Body of pancreas (tissue), 4 donors: Measurements from ENCODE around the gene KLHL18. TPM values are rescaled to one million over a fixed set of nuclear protein-coding genes. Genes with fewer than 3 reads are reported as not detected.

Experiments used
- ATAC-seq: fragments of 150-250 bp; one replicate; pipeline ENCODE4 v1.9.1; 2016
- DNase-seq, 4 donors: peaks; one replicate each; pipeline ENCODE4 v3.0.0-alpha.2; 2019
- H3K27ac ChIP-seq, 4 donors: fragments of 200-600 bp; sonication (generic); 1 replicate in 3 of 4; 2 replicates in 1 of 4; pipeline versions ENCODE4 v1.5.1 to v1.6.1; 2016 to 2019; ENCODE audit warnings: mild to moderate bottlenecking in 1 of 4, mixed read lengths in 1 of 4, moderate library complexity in 1 of 4
- H3K27me3 ChIP-seq, 2 donors: fragments of 200-600 bp; sonication (generic); one replicate each; pipeline ENCODE4 v1.6.0; 2016; ENCODE audit warnings: mild to moderate bottlenecking in 1 of 2
- H3K36me3 ChIP-seq, 2 donors: fragments of 200-600 bp; sonication (generic); replicated peaks in 1 of 2; 2 replicates each; pipeline ENCODE4 v1.5.1; 2016; ENCODE audit warnings: low read depth in 2 of 2; ENCODE audit not compliant: insufficient read depth in 1 of 2
- H3K4me1 ChIP-seq: fragments of 200-600 bp; sonication (generic); one replicate; pipeline ENCODE4 v1.6.0; 2016
- H3K4me3 ChIP-seq, 2 donors: fragments of 200-600 bp; sonication (generic); 1 replicate in 1 of 2; 2 replicates in 1 of 2; pipeline ENCODE4 v1.5.1; 2016 to 2019
- H3K9me3 ChIP-seq, 3 donors: fragments of 200-600 bp; sonication (generic); 1 replicate in 2 of 3; 2 replicates in 1 of 3; pipeline ENCODE4 v1.5.1; 2016
- POLR2A ChIP-seq, 3 donors: fragments of 450-650 bp; IDR thresholded peaks; one replicate each; pipeline ENCODE4 v1.6.1; 2016; ENCODE audit warnings: antibody characterized with exemption in 3 of 3, mild to moderate bottlenecking in 2 of 3
- WGBS, 2 donors: methylation state at CpG; one replicate each; pipeline ENCODE4 v1.1.5; 2017; 5-methylcytosine and 5-hydroxymethylcytosine counted together
- intact Hi-C: fragments of 100-400 bp; cut with DNase I; formaldehyde crosslinking; loops from one replicate; pipeline ENCODE4 v1.15.1; 2023
- total RNA-seq, 2 donors: library from RNA; depleted of rRNA; stranded (reverse); fragments of >200 nt; gene quantifications; one replicate each; pipeline ENCODE4 v1.1.0, GENCODE V29; 2016
- TF ChIP-seq, protein P1 (sequence below), 7 experiments: fragments of 450-650 bp in 4 of 7; fragments of 200-600 bp in 3 of 7; sonication (generic) in 3 of 7; IDR thresholded peaks; one replicate each; pipeline ENCODE4 v1.5.1; 2016 to 2019; ENCODE audit warnings: antibody characterized with exemption in 7 of 7

Gene KLHL18
- total RNA-seq, 2 donors from 2014 or later = 7.3 to 8.6 TPM

DNA sequence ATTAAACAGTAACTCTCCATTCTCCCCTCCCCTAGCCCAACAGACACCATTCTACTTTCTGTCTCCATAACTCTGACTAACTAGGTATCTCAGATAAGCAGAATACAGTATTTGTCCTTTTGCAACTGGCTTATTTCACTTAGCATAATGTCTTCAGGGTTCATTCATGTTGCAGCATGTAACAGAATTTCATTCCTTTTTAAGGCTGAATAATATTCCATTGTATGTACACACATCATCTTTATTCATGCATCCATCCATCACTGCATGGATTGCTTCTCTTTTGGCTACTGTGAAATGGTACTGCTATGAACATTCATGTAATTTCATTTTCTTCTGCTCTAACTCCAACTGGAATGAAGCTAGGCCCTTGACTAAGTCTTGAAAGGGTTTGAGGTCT is 96.1 kb downstream of the KLHL18 start:
- no peaks in the 10 kb centered on the region for H3K9me3 ChIP-seq
- H3K27ac ChIP-seq = no peak overlapping the region
- H3K4me3 ChIP-seq = no peak overlapping the region
- no peak for ATAC-seq
- no peaks in the 10 kb centered on the region for H3K27me3 ChIP-seq
- no peak for DNase-seq
- H3K4me1 ChIP-seq = peaks cover 37% of the 10 kb centered on the region
- intact Hi-C loops = loop anchor here (10.0 kb wide), 1 partner anchor 94 kb away; the partner anchor contains the start of genes KIF9 and KLHL18
- TF ChIP-seq, protein P1, sequence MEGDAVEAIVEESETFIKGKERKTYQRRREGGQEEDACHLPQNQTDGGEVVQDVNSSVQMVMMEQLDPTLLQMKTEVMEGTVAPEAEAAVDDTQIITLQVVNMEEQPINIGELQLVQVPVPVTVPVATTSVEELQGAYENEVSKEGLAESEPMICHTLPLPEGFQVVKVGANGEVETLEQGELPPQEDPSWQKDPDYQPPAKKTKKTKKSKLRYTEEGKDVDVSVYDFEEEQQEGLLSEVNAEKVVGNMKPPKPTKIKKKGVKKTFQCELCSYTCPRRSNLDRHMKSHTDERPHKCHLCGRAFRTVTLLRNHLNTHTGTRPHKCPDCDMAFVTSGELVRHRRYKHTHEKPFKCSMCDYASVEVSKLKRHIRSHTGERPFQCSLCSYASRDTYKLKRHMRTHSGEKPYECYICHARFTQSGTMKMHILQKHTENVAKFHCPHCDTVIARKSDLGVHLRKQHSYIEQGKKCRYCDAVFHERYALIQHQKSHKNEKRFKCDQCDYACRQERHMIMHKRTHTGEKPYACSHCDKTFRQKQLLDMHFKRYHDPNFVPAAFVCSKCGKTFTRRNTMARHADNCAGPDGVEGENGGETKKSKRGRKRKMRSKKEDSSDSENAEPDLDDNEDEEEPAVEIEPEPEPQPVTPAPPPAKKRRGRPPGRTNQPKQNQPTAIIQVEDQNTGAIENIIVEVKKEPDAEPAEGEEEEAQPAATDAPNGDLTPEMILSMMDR (IDR thresholded peaks at IDR 0.05) = no peak
- TF ChIP-seq POLR2A (IDR thresholded peaks at IDR 0.05) = no peak
- H3K36me3 ChIP-seq = no peaks in the 10 kb centered on the region

DNA sequence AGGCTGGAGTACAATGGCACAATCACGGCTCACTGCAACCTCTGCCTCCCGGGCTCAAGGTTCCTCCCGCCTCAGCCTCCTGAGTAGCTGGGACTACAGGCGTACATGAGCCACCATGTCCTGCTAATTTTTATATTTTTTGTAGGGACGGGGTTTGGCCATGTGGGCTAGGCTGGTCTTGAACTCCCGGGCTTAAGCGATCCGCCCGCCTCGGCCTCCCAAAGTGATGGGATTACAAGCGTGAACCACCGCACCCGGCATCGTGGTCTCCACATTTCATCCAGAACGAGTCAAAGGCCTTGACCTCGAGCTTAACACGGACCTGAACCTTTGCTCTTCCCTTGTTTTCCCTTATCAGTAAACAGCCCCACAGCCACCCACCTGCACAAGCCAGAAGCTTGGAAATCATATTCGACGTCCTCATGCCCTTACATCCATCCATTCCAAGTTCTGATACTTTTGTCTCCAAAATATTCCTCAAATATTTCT is 96.7 kb downstream of the KLHL18 start:
- ATAC-seq = no peak
- intact Hi-C loops = loop anchor here (10.0 kb wide), 1 partner anchor 95 kb away; the partner anchor contains the start of genes KIF9 and KLHL18
- peak overlapping the region in 1 of 2 donors; percentile 84 for H3K4me3 ChIP-seq
- H3K36me3 ChIP-seq = no peaks in the 10 kb centered on the region
- no peaks in the 10 kb centered on the region for H3K9me3 ChIP-seq
- H3K27me3 ChIP-seq = no peaks in the 10 kb centered on the region
- DNase-seq = no peak
- H3K27ac ChIP-seq = peak overlapping the region; percentile 79 to 96 (median 91)
- 60 to 61% methylated on average over 18 to 19 of the region's 19 CpGs for WGBS, 2 donors
- peaks cover 37% of the 10 kb centered on the region for H3K4me1 ChIP-seq
- TF ChIP-seq POLR2A (IDR thresholded peaks at IDR 0.05) = no peak
- TF ChIP-seq, protein P1 (IDR thresholded peaks at IDR 0.05) = no peak

DNA sequence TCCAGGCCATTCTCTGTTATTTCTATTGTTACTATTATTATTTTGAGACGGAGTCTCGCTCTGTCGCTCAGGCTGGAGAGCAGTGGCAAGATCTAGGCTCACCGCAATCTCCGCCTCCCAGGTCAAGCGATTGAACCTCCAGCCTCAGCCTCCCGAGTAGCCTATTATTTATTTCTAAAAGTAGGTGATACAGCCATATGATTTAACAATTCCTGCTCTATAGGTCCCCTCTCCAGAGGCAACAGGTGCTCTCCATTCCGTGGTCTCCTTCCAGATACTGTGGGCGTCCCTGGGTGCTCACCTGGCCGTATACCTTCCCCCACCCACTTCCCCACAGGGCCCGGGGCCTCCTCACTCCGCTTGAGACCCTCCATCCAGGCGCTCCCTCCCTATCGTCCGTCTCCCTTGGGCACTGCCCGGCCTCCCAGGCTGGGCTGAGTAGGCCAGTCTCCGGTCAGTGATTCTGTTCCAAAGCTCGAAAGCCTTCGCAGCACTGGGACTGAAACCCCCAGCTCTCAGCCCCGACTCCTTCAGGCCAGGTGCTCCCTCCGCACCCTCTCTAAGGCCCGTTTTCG is 97.4 kb downstream of the KLHL18 start:
- no peak for TF ChIP-seq POLR2A (IDR thresholded peaks at IDR 0.05)
- TF ChIP-seq, protein P1 (IDR thresholded peaks at IDR 0.05) = peak in 3 of 7 experiments; percentile 3 to 27 (median 25)
- H3K27me3 ChIP-seq = no peaks in the 10 kb centered on the region
- no peaks in the 10 kb centered on the region for H3K36me3 ChIP-seq
- 6 to 9% methylated on average over 11 to 23 of the region's 23 CpGs for WGBS, 2 donors
- no peaks in the 10 kb centered on the region for H3K9me3 ChIP-seq
- H3K27ac ChIP-seq = peak overlapping the region; percentile 79 to 96 (median 91)
- no peak for ATAC-seq
- peaks cover 43% of the 10 kb centered on the region for H3K4me1 ChIP-seq
- intact Hi-C loops = no loop called here
- no peak for DNase-seq
- H3K4me3 ChIP-seq = peak overlapping the region; percentile 10 to 84

DNA sequence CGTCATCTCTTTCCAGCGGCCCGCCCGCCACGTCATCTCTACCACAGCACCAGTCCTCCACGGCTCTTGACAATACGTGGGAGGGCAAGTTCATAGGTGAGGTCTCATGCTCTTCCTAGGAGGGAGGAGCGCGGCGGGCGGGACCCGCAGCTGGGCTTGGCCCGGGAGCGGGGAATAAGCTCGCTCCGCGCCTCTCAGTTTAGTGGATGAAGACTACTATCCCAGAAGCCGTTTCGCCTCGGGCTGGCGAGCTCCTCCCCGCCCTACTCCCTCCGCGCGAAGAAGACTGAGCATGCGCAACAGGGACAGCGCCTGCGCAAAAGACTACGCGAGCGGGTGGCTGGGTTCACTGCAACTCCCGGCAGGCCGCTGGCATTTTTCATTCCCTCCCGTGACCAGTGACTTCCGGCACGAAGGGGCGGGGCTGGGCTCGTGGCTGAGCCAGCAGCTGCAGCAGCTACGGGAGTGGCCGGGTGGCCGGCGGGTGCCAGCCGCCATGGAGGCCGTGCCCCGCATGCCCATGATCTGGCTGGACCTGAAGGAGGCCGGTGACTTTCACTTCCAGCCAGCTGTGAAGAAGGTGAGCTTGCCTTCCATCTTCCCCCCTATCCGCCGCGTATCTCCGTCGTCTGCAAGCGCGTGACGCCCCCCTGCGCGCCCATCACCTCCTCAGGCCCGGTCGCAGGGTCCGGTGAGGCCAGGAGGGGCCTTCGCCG is 98.0 kb downstream of the KLHL18 start, which contains the start of gene PTPN23:
TSS of gene PTPN23 (plus strand) at position 421 of the 716 bp plus-strand sequence. CDS start at position 497, 76 bp downstream.
- Histone ChIP-seq H3K27ac (peak within 1 kb of the TSS; percentile 86 to 96 (median 94)), H3K27me3 (no peaks in the 10 kb centered on the region), H3K4me3 (peak within 1 kb of the TSS; percentile 84 to 91), H3K9me3 (no peaks in the 10 kb centered on the region), H3K4me1 (peaks cover 49% of the 10 kb centered on the region), H3K36me3 (no peaks in the 10 kb centered on the region)
- peak; percentile 94 for ATAC-seq
- TF ChIP-seq, protein P1 (IDR thresholded peaks at IDR 0.05) = peak in 1 of 7 experiments; percentile 11
- TF ChIP-seq POLR2A (IDR thresholded peaks at IDR 0.05) = peak; percentile 90 to 96 (median 96)
- intact Hi-C loops = no loop called here
- 0% methylated on average over 28 to 59 of the region's 61 CpGs for WGBS, 2 donors
- peak; percentile 99 to 100 (median 99) for DNase-seq
